Measurements from ENCODE around the gene SLC25A41.
A peak's percentile ranks its signal among the peaks of the same experiment; 100 is the strongest.

The SLC25A41 gene

DNA sequence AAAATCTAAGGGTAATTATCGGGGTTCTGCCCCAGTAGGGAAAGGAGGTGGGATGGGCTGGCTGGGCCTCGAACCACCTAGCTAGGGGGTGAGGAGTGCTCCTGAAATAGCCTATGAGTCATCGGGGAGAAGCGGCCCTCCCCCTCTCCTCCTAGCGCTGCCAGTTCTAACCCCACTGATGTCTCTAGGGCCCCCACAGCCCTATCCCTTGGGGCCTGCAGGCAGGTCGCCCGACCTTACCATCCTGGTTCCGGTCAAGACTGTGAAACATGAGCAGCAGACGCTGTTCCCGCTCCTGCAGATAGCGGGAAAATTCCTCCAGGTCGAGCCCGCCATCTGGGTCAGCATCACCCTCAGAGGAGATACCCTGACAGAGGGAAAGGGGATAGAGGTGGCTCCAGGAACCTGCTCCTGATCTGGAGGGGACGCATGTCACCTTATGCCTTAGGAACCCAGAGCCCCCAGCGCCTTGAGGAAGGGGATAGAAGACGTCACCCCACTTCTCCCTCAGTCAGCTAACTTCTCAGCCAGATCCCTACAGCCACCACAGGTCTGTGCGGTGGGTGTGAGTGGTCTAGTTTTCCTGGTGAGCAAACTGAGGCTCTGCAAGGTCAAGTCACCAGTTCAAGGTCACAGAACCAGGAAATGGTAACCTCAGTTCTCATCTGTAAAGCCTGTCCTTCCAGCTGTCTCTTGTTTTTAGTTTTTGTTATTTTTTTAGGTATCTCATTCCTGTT lies 24.6 kb upstream of the SLC25A41 start:
- no peak overlapping the region for H3K9ac ChIP-seq (ENCODE audit: low read length)
- peak overlapping the region; percentile 92 for H3K4me3 ChIP-seq (ENCODE audit: low read length)
- peaks cover 19% of the 10 kb centered on the region for H3K36me3 ChIP-seq (ENCODE audit: control insufficient read depth, insufficient read depth, low read length)
- H3K27ac ChIP-seq (ENCODE audit: low read depth, low read length) = peak overlapping the region; percentile 77
- no peaks in the 10 kb centered on the region for H3K27me3 ChIP-seq (ENCODE audit: control insufficient read depth, insufficient read depth, low read length)
- peaks cover 7% of the 10 kb centered on the region for H3K4me1 ChIP-seq (ENCODE audit: control insufficient read depth, insufficient read depth, low read length)

GRCh38 chr19:6455924-6456323 lies 22.4 kb upstream of the SLC25A41 start:
- no peak overlapping the region for H3K27ac ChIP-seq (ENCODE audit: low read depth, low read length)
- no peak overlapping the region for H3K9ac ChIP-seq (ENCODE audit: low read length)
- H3K4me1 ChIP-seq (ENCODE audit: control insufficient read depth, insufficient read depth, low read length) = peaks cover 7% of the 10 kb centered on the region
- peaks cover 24% of the 10 kb centered on the region for H3K36me3 ChIP-seq (ENCODE audit: control insufficient read depth, insufficient read depth, low read length)
- no peaks in the 10 kb centered on the region for H3K27me3 ChIP-seq (ENCODE audit: control insufficient read depth, insufficient read depth, low read length)
- no peak overlapping the region for H3K4me3 ChIP-seq (ENCODE audit: low read length)

DNA sequence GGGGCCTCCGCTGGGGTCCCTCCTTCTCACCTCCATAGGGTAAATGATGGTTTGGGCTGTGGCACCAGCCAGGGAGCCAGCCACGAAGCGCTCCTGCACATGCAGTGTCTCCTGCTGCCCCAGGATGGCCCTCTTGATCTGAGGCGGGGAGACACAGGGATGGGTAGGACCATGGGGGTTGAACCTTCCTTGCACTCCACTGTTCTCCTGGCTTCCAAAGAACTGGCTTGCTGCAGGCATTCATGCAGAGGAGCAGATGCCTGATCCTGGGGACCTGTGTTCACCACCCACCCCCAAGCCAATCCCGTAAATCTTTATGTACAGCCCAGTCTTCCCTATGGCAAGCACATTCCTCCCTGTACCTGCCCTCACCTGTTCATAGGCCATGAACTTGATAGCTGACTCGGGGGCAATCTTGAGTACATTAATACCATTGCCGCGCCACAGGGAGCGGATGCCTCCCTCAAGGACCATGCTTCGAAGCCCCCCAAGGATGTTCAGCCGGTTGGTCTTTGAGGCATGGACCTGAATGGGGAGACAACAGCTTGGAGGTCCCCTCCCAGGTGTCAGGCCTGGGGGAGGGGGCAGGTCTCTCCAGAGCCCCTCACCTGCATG lies 20.5 kb upstream of the SLC25A41 start:
- Histone ChIP-seq H3K9ac (ENCODE audit: low read length) (no peak overlapping the region), H3K36me3 (ENCODE audit: control insufficient read depth, insufficient read depth, low read length) (peaks cover 27% of the 10 kb centered on the region), H3K4me3 (ENCODE audit: low read length) (no peak overlapping the region), H3K27me3 (ENCODE audit: control insufficient read depth, insufficient read depth, low read length) (no peaks in the 10 kb centered on the region), H3K4me1 (ENCODE audit: control insufficient read depth, insufficient read depth, low read length) (peaks cover 7% of the 10 kb centered on the region), H3K27ac (ENCODE audit: low read depth, low read length) (no peak overlapping the region)

- H3K36me3 ChIP-seq (ENCODE audit: control insufficient read depth, insufficient read depth, low read length) = peaks cover 27% of the 10 kb centered on the region
- H3K4me3 ChIP-seq (ENCODE audit: low read length) = no peak overlapping the region
- H3K27ac ChIP-seq (ENCODE audit: low read depth, low read length) = no peak overlapping the region
- no peaks in the 10 kb centered on the region for H3K4me1 ChIP-seq (ENCODE audit: control insufficient read depth, insufficient read depth, low read length)
- H3K9ac ChIP-seq (ENCODE audit: low read length) = no peak overlapping the region
- H3K27me3 ChIP-seq (ENCODE audit: control insufficient read depth, insufficient read depth, low read length) = no peaks in the 10 kb centered on the region
Observed at GRCh38 chr19:6452899-6453298, 19.3 kb upstream of the SLC25A41 start.

- no peak overlapping the region for H3K4me3 ChIP-seq (ENCODE audit: low read length)
- no peak overlapping the region for H3K9ac ChIP-seq (ENCODE audit: low read length)
- H3K36me3 ChIP-seq (ENCODE audit: control insufficient read depth, insufficient read depth, low read length) = peaks cover 27% of the 10 kb centered on the region
- H3K27ac ChIP-seq (ENCODE audit: low read depth, low read length) = no peak overlapping the region
- no peaks in the 10 kb centered on the region for H3K27me3 ChIP-seq (ENCODE audit: control insufficient read depth, insufficient read depth, low read length)
- no peaks in the 10 kb centered on the region for H3K4me1 ChIP-seq (ENCODE audit: control insufficient read depth, insufficient read depth, low read length)
Observed at GRCh38 chr19:6452223-6452614, 18.7 kb upstream of the SLC25A41 start.

GRCh38 chr19:6451583-6452222 lies 18.1 kb upstream of the SLC25A41 start:
- H3K27me3 ChIP-seq (ENCODE audit: control insufficient read depth, insufficient read depth, low read length) = no peaks in the 10 kb centered on the region
- H3K4me3 ChIP-seq (ENCODE audit: low read length) = no peak overlapping the region
- H3K4me1 ChIP-seq (ENCODE audit: control insufficient read depth, insufficient read depth, low read length) = no peaks in the 10 kb centered on the region
- peaks cover 27% of the 10 kb centered on the region for H3K36me3 ChIP-seq (ENCODE audit: control insufficient read depth, insufficient read depth, low read length)
- no peak overlapping the region for H3K9ac ChIP-seq (ENCODE audit: low read length)
- no peak overlapping the region for H3K27ac ChIP-seq (ENCODE audit: low read depth, low read length)

GRCh38 chr19:6450166-6450565 lies 16.6 kb upstream of the SLC25A41 start:
- Histone ChIP-seq H3K9ac (ENCODE audit: low read length) (no peak overlapping the region), H3K4me1 (ENCODE audit: control insufficient read depth, insufficient read depth, low read length) (no peaks in the 10 kb centered on the region), H3K36me3 (ENCODE audit: control insufficient read depth, insufficient read depth, low read length) (peaks cover 22% of the 10 kb centered on the region)

GRCh38 chr19:6448045-6448444 lies 14.5 kb upstream of the SLC25A41 start:
- no peak overlapping the region for H3K9ac ChIP-seq (ENCODE audit: low read length)
- H3K27me3 ChIP-seq (ENCODE audit: control insufficient read depth, insufficient read depth, low read length) = no peaks in the 10 kb centered on the region
- no peak overlapping the region for H3K27ac ChIP-seq (ENCODE audit: low read depth, low read length)
- H3K4me3 ChIP-seq (ENCODE audit: low read length) = no peak overlapping the region
- peaks cover 9% of the 10 kb centered on the region for H3K36me3 ChIP-seq (ENCODE audit: control insufficient read depth, insufficient read depth, low read length)
- no peaks in the 10 kb centered on the region for H3K4me1 ChIP-seq (ENCODE audit: control insufficient read depth, insufficient read depth, low read length)

More at GRCh38 chr19:6450166-6450565, 16.6 kb upstream of the SLC25A41 start:
- Histone ChIP-seq H3K4me3 (ENCODE audit: low read length) (no peak overlapping the region), H3K27ac (ENCODE audit: low read depth, low read length) (no peak overlapping the region), H3K27me3 (ENCODE audit: control insufficient read depth, insufficient read depth, low read length) (no peaks in the 10 kb centered on the region)

- H3K27ac ChIP-seq (ENCODE audit: low read depth, low read length) = no peak overlapping the region
- H3K4me1 ChIP-seq (ENCODE audit: control insufficient read depth, insufficient read depth, low read length) = no peaks in the 10 kb centered on the region
- no peak overlapping the region for H3K9ac ChIP-seq (ENCODE audit: low read length)
- H3K36me3 ChIP-seq (ENCODE audit: control insufficient read depth, insufficient read depth, low read length) = peaks cover 6% of the 10 kb centered on the region
- no peaks in the 10 kb centered on the region for H3K27me3 ChIP-seq (ENCODE audit: control insufficient read depth, insufficient read depth, low read length)
- no peak overlapping the region for H3K4me3 ChIP-seq (ENCODE audit: low read length)
Observed at GRCh38 chr19:6446452-6446851, 12.9 kb upstream of the SLC25A41 start.

DNA sequence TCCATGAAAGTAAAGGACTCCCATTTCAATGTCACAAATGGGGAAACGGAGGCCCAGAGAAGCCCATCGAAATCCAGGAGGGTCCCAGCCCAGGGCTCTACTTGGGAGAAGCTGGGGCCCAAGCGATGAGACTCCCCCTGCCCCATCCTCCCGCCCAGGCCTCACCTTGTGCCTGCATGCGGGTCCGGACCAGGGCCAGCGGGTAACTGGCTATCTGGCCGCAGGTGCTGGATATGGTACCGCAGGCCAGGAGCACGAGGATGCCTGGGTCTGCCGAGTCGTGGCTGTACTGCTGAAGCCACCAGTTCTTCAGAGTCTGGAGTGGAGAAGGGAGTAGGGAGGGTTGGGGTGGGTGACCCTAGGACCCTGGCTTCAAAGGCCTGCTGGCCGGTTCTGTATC lies 10.4 kb upstream of the SLC25A41 start:
- no peaks in the 10 kb centered on the region for H3K27me3 ChIP-seq (ENCODE audit: control insufficient read depth, insufficient read depth, low read length)
- peaks cover 2% of the 10 kb centered on the region for H3K36me3 ChIP-seq (ENCODE audit: control insufficient read depth, insufficient read depth, low read length)
- H3K9ac ChIP-seq (ENCODE audit: low read length) = no peak overlapping the region
- H3K4me1 ChIP-seq (ENCODE audit: control insufficient read depth, insufficient read depth, low read length) = no peaks in the 10 kb centered on the region
- no peak overlapping the region for H3K27ac ChIP-seq (ENCODE audit: low read depth, low read length)
- no peak overlapping the region for H3K4me3 ChIP-seq (ENCODE audit: low read length)

DNA sequence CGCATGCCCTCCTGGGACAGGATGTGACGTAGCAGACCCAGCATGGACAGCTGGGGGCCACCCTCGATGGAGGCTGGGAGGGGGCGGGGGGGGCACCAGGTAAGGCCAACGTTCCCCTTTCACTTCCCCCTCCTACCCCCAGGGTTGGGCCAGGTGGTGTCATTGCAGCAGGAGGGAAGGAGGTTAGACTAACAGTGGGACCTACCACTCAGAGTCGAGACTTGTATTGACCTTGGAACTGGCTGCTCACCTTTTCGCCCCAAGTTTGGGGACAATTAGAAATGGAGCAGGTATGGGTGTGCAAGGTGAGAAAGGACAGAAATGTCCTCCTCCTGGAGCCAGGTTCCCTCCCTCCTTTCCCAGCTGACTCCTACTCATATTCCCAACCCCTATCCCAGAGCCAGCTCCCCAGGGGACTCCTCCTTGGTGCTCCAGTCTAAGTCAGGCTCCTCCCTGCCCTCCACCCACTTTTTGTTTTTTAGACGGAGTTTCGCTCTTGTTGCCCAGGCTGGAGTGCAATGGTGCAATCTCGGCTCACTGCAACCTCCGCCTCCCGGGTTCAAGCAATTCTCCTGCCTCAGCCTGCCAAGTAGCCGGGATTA lies 8.6 kb upstream of the SLC25A41 start:
- peaks cover 2% of the 10 kb centered on the region for H3K36me3 ChIP-seq (ENCODE audit: control insufficient read depth, insufficient read depth, low read length)
- no peaks in the 10 kb centered on the region for H3K27me3 ChIP-seq (ENCODE audit: control insufficient read depth, insufficient read depth, low read length)
- H3K4me1 ChIP-seq (ENCODE audit: control insufficient read depth, insufficient read depth, low read length) = no peaks in the 10 kb centered on the region
- H3K9ac ChIP-seq (ENCODE audit: low read length) = no peak overlapping the region
- no peak overlapping the region for H3K4me3 ChIP-seq (ENCODE audit: low read length)
- H3K27ac ChIP-seq (ENCODE audit: low read depth, low read length) = no peak overlapping the region

DNA sequence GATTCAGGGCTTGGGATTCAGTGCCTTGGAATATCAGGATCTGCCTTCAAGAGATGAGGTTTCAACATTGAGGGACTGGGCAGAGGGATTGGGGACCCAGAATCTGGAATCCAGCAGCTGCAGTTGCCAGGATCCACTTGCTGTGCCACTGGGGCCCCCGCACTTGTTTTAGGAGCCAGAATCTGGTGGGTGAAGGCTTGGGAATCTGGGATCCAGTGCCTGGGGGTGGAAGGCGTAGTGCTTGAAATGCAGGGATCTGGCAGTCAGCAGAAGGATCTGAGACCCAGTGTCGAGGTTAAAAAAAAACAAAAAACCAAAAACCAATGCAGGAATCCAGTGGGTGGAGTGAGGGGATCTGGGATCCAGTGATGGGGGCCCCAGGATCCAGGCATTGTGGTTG lies 7.3 kb upstream of the SLC25A41 start:
- Histone ChIP-seq H3K4me3 (ENCODE audit: low read length) (no peak overlapping the region), H3K9ac (ENCODE audit: low read length) (no peak overlapping the region), H3K4me1 (ENCODE audit: control insufficient read depth, insufficient read depth, low read length) (no peaks in the 10 kb centered on the region), H3K27ac (ENCODE audit: low read depth, low read length) (no peak overlapping the region), H3K36me3 (ENCODE audit: control insufficient read depth, insufficient read depth, low read length) (peaks cover 2% of the 10 kb centered on the region), H3K27me3 (ENCODE audit: control insufficient read depth, insufficient read depth, low read length) (no peaks in the 10 kb centered on the region)

All from rectal smooth muscle tissue (tissue), 1 donor.